Measurements from ENCODE around the gene ROPN1L.

DNA sequence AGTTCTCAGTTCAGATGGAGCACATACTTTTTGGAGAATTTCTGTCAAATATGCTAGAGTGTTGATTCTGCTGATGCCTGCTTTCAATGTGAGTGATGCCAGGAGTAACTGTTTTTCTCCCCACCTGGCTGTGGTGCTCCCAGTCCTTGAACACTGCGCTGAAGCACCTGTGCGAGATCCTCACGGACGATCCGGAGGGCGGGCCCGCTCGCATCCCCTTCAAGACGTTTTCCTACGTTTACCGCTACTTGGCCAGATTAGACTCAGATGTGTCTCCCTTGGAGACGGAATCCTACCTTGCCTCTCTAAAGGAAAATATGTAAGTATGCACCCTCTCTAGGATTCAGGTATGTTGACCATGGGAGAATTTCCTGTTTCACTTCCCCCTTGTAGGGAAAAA lies 19.4 kb downstream of the ROPN1L start:
- TF ChIP-seq, protein P1, sequence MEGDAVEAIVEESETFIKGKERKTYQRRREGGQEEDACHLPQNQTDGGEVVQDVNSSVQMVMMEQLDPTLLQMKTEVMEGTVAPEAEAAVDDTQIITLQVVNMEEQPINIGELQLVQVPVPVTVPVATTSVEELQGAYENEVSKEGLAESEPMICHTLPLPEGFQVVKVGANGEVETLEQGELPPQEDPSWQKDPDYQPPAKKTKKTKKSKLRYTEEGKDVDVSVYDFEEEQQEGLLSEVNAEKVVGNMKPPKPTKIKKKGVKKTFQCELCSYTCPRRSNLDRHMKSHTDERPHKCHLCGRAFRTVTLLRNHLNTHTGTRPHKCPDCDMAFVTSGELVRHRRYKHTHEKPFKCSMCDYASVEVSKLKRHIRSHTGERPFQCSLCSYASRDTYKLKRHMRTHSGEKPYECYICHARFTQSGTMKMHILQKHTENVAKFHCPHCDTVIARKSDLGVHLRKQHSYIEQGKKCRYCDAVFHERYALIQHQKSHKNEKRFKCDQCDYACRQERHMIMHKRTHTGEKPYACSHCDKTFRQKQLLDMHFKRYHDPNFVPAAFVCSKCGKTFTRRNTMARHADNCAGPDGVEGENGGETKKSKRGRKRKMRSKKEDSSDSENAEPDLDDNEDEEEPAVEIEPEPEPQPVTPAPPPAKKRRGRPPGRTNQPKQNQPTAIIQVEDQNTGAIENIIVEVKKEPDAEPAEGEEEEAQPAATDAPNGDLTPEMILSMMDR (conservative IDR thresholded peaks at IDR 0.05) = no peak
- TF ChIP-seq EZH2 (IDR thresholded peaks at IDR 0.05; ENCODE audit: low read depth) = no peak

Measured in PC-9 (cell line).